DND-41 (cell line): ENCODE measurements around the gene INTS6.

Experiments used
- ATAC-seq: fragments of 200-7000 bp; cut with Tn5 transposase; 3 replicates; pipeline ENCODE4 v1.9.1; 2021; ENCODE audit warnings: low read depth; ENCODE audit not compliant: insufficient read depth
- DNase-seq: peaks from one replicate; pipeline ENCODE4 v3.0.0-alpha.2; 2020
- H2AFZ ChIP-seq: 2 replicates; pipeline ENCODE4 v1.6.0; 2012; ENCODE audit warnings: low read depth, low read length
- H3K27ac ChIP-seq: 2 replicates; pipeline ENCODE4 v1.5.1; 2012; ENCODE audit warnings: low read length, inconsistent platforms
- H3K27me3 ChIP-seq: fragments of 200-600 bp; sonication (generic); 2 replicates; pipeline ENCODE4 v1.6.0; 2012; ENCODE audit warnings: low read length, mild to moderate bottlenecking, inconsistent platforms; ENCODE audit not compliant: insufficient read depth, poor library complexity
- H3K36me3 ChIP-seq: 2 replicates; pipeline ENCODE4 v1.5.1; 2012; ENCODE audit warnings: low read length, inconsistent platforms; ENCODE audit not compliant: insufficient read depth
- H3K4me1 ChIP-seq: 2 replicates; pipeline ENCODE4 v1.5.1; 2012; ENCODE audit warnings: mild to moderate bottlenecking, low read length; ENCODE audit not compliant: insufficient read depth
- H3K4me2 ChIP-seq: 2 replicates; pipeline ENCODE4 v1.6.0; 2012; ENCODE audit warnings: mild to moderate bottlenecking, moderate library complexity, low read length, inconsistent platforms; ENCODE audit not compliant: insufficient read depth
- H3K4me3 ChIP-seq, 2 experiments: fragments of 200-600 bp in 1 of 2; shearing (Covaris generic) in 1 of 2; 2 replicates each; pipeline ENCODE4 v1.5.1; 2012 to 2016; ENCODE audit warnings: inconsistent platforms in 2 of 2, low read length in 2 of 2, mild to moderate bottlenecking in 2 of 2, low read depth in 1 of 2, moderate library complexity in 1 of 2
- H3K79me2 ChIP-seq: 2 replicates; pipeline ENCODE4 v1.6.0; 2012; ENCODE audit warnings: low read length, inconsistent platforms; ENCODE audit not compliant: insufficient read depth
- H3K9ac ChIP-seq: 2 replicates; pipeline ENCODE4 v1.6.0; 2012; ENCODE audit warnings: low read depth, mild to moderate bottlenecking, inconsistent platforms, low read length, moderate library complexity
- H3K9me3 ChIP-seq: 2 replicates; pipeline ENCODE4 v1.5.1; 2012; ENCODE audit warnings: low read length, moderate library complexity, mild to moderate bottlenecking, inconsistent platforms; ENCODE audit not compliant: insufficient read depth, severe bottlenecking
- H4K20me1 ChIP-seq: 2 replicates; pipeline ENCODE4 v1.6.0; 2012; ENCODE audit warnings: low read length; ENCODE audit not compliant: insufficient read depth
- CTCF ChIP-seq: IDR thresholded peaks from 2 replicates; pipeline ENCODE4 v1.5.1; 2012; ENCODE audit warnings: borderline replicate concordance, low read length, moderate library complexity, mild to moderate bottlenecking; ENCODE audit not compliant: poor library complexity, severe bottlenecking; ENCODE audit errors: extremely low read depth
- EZH2 ChIP-seq: IDR thresholded peaks from 3 replicates; pipeline ENCODE4 v1.6.1; 2012; ENCODE audit warnings: borderline replicate concordance, low read depth, mild to moderate bottlenecking, moderate library complexity, low read length, inconsistent platforms; ENCODE audit not compliant: severe bottlenecking

The INTS6 gene

GRCh38 chr13:51426982-51427381, 25.9 kb downstream of the INTS6 start:
- Histone ChIP-seq H3K36me3 (peaks cover 38% of the 10 kb centered on the region), H3K27me3 (no peaks in the 10 kb centered on the region), H3K9ac (no peak overlapping the region), H3K27ac (no peak overlapping the region), H3K4me3 (no peak overlapping the region), H3K79me2 (peaks cover 59% of the 10 kb centered on the region), H3K4me2 (no peak overlapping the region), H3K4me1 (0 out of 2 replicates have a peak, but pooled peaks cover 4% of the 10 kb centered on the region), H2AFZ (no peak overlapping the region), H3K9me3 (no peaks in the 10 kb centered on the region), H4K20me1 (peaks cover 11% of the 10 kb centered on the region; the same call in 1 of the 2 replicates)
- no peak for TF ChIP-seq CTCF
- DNase-seq (no peak), ATAC-seq (no peak)

- peaks cover 7% of the 10 kb centered on the region; the same call in 1 of the 2 replicates for H3K4me1 ChIP-seq
- TF ChIP-seq EZH2 (no peak), CTCF (no peak)
- peaks cover 67% of the 10 kb centered on the region for H3K79me2 ChIP-seq
- ATAC-seq (no peak), DNase-seq (no peak)
- H3K27ac ChIP-seq: no peak overlapping the region
- peaks cover 44% of the 10 kb centered on the region for H3K36me3 ChIP-seq
- H3K27me3 ChIP-seq: no peaks in the 10 kb centered on the region
- H3K9me3 ChIP-seq: no peaks in the 10 kb centered on the region
- H2AFZ ChIP-seq: no peak overlapping the region
- H3K9ac ChIP-seq: no peak overlapping the region
- H4K20me1 ChIP-seq: peaks cover 15% of the 10 kb centered on the region; the same call in 1 of the 2 replicates
- no peak overlapping the region for H3K4me2 ChIP-seq
- H3K4me3 ChIP-seq: no peak overlapping the region
Measured at GRCh38 chr13:51425410-51426042, 27.3 kb downstream of the INTS6 start.

- H2AFZ ChIP-seq: no peak overlapping the region
- TF ChIP-seq CTCF (no peak), EZH2 (no peak)
- H3K9me3 ChIP-seq: no peaks in the 10 kb centered on the region
- peaks cover 81% of the 10 kb centered on the region for H3K79me2 ChIP-seq
- H3K4me2 ChIP-seq: no peak overlapping the region
- ATAC-seq (no peak), DNase-seq (no peak)
- no peak overlapping the region for H3K4me3 ChIP-seq
- no peak overlapping the region for H3K9ac ChIP-seq
- peaks cover 33% of the 10 kb centered on the region for H3K36me3 ChIP-seq
- H3K27me3 ChIP-seq: no peaks in the 10 kb centered on the region
- H4K20me1 ChIP-seq: peaks cover 15% of the 10 kb centered on the region; the same call in 1 of the 2 replicates
- no peak overlapping the region for H3K27ac ChIP-seq
- H3K4me1 ChIP-seq: peaks cover 7% of the 10 kb centered on the region; the same call in 1 of the 2 replicates
Measured at GRCh38 chr13:51423766-51424165, 29.1 kb downstream of the INTS6 start.
